Stomach (tissue), 9 donors: ENCODE data around the gene CNTN4. TPM values are rescaled to one million over a fixed set of nuclear protein-coding genes. Genes with fewer than 3 reads are reported as not detected.

ENCODE experiments used
- DNase-seq, 2 donors: peaks; one replicate each; pipeline versions ENCODE4 v3.0.0 to v3.0.0-alpha.2; 2013 to 2019
- H3K27ac ChIP-seq, 5 donors: fragments of 200-600 bp in 4 of 5; sonication (generic) in 4 of 5; one replicate each; pipeline ENCODE4 v1.5.1; 2013 to 2019; ENCODE audit warnings: mild to moderate bottlenecking in 1 of 5, moderate library complexity in 1 of 5
- H3K27me3 ChIP-seq, 3 donors: fragments of 200-600 bp; sonication (generic); one replicate each; pipeline ENCODE4 v1.5.1; 2017 to 2019; ENCODE audit warnings: mixed run types in 1 of 3
- H3K36me3 ChIP-seq, 4 donors: fragments of 200-600 bp; sonication (generic); 1 replicate in 3 of 4; 2 replicates in 1 of 4; pipeline ENCODE4 v1.5.1; 2016 to 2019
- H3K4me1 ChIP-seq, 4 donors: fragments of 200-600 bp; sonication (generic); one replicate each; pipeline ENCODE4 v1.5.1; 2016 to 2019
- H3K4me3 ChIP-seq, 4 donors: fragments of 200-600 bp; sonication (generic) in 3 of 4; one replicate each; pipeline ENCODE4 v1.5.1; 2016 to 2019; ENCODE audit warnings: mild to moderate bottlenecking in 1 of 4
- H3K9me3 ChIP-seq, 4 donors: fragments of 200-600 bp; sonication (generic); one replicate each; pipeline ENCODE4 v1.5.1; 2016 to 2019
- EP300 ChIP-seq: sonication (generic); formaldehyde crosslinking; IDR thresholded peaks from one replicate; pipeline ENCODE4 v1.6.1; 2017; ENCODE audit warnings: antibody characterized with exemption
- POLR2A ChIP-seq, 4 donors: fragments of 450-650 bp; IDR thresholded peaks; one replicate each; pipeline ENCODE4 v1.6.1; 2016; ENCODE audit warnings: antibody characterized with exemption in 4 of 4, control low read depth in 2 of 4, mild to moderate bottlenecking in 1 of 4, moderate library complexity in 1 of 4
- POLR2AphosphoS5 ChIP-seq, 3 donors: sonication (generic); formaldehyde crosslinking; IDR thresholded peaks; one replicate each; pipeline ENCODE4 v1.6.1; 2016; ENCODE audit warnings: antibody characterized with exemption in 3 of 3
- WGBS, 5 donors: extraction: QIAGEN DNeasy Blood & Tissue Kit in 3 of 5; methylation state at CpG; one replicate each; pipeline versions ENCODE4 v1.1.5 to v1.1.7; 2013 to 2018; 5-methylcytosine and 5-hydroxymethylcytosine counted together
- intact Hi-C: fragments of 100-400 bp; cut with DNase I; formaldehyde crosslinking; loops from one replicate; pipeline ENCODE4 v1.15.1; 2023; ENCODE audit warnings: low total_unique reads
- polyA plus RNA-seq, 3 donors: library from polyadenylated mRNA; stranded (reverse); fragments of 200-250 nt; gene quantifications; one replicate each; pipeline ENCODE4 v1.2.3, GENCODE V29; 2013
- total RNA-seq, 5 donors: library from RNA; depleted of rRNA; stranded (reverse); fragments of >200 nt; gene quantifications; one replicate each; pipeline versions ENCODE4 v1.1.0 to v1.2.3, GENCODE V29; 2014 to 2016
- TF ChIP-seq, protein P1 (sequence below), 7 experiments: fragments of 450-650 bp in 4 of 7; fragments of 200-600 bp in 3 of 7; sonication (generic) in 3 of 7; IDR thresholded peaks; one replicate each; pipeline ENCODE4 v1.5.1; 2016 to 2019; ENCODE audit warnings: antibody characterized with exemption in 7 of 7, control low read depth in 2 of 7, mild to moderate bottlenecking in 1 of 7
- donor health status: healthy with polysubstance abuse.
- donor health status: Bipolar disorder and iron deficiency.
- donor health status: healthy.

The CNTN4 gene
- total and polyA plus RNA-seq, 8 donors: 0.45 to 97.0 (median 5.6) TPM

DNA sequence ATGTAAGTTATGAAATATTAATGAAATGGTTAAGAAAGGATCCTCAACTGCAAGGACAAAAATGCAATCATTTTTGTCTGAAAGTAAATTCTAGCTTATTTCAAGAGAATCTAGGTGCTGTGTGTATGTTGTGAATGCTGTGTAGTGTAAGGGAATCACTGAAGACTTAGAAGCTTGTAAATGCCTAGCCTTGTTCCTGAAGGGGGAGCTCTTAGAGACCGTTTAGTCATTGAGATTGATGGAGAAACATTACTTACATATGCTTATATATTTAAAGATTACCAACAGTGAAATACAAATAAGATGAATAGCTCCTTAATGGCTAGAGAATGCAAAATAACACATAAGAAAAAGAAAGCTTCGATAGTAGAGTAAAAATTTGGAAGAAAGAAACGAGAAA is 67.9 kb downstream of the CNTN4 start:
- intact Hi-C loops: no loop called here
- no peak for DNase-seq

DNA sequence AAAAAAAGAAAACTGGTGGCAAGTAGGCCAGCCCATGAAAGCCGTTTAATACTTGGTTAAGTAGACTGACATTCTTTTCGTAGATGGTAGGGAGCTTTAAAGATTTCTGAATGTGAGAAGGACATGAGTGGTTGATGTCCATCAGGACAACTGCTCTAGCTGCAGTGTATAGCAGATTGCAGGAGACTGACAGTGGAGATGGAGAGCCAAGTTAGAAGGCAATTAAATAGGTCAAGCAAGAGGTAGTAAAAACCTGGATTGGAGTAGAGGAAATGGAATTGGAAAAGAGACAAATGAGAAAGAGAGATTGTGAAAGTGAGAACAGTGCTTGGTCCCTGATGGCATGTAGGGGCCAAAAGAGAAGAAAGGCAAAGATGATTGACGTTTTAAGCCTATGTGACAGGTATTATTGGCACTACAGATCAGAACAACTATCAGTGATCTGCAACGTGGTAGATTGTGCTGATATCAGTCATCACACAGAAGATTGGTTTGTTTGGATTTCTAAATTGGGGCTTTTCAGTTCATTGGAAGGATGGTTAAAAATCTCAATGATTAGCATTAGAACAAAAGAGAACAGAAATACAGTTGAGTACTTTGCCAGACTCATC is 74.0 kb downstream of the CNTN4 start:
- Histone ChIP-seq H3K9me3 (peaks cover 0 to 19% (median 4%) of the 10 kb centered on the region in 4 donors), H3K36me3 (no peaks in the 10 kb centered on the region)
- 71 to 75% (median 73%) methylated on average over 4 of the region's 4 CpGs for WGBS, 5 donors

More for the DNA sequence above, 67.9 kb downstream of the CNTN4 start:
- H3K4me3 ChIP-seq: no peak overlapping the region
- WGBS, 5 donors: 30 to 48% (median 43%) methylated on average over 3 of the region's 3 CpGs
- no peaks in the 10 kb centered on the region for H3K4me1 ChIP-seq
- no peak overlapping the region for H3K27ac ChIP-seq
- TF ChIP-seq POLR2A (IDR thresholded peaks at IDR 0.05): no peak
- TF ChIP-seq POLR2AphosphoS5 (IDR thresholded peaks at IDR 0.05): no peak
- no peak for TF ChIP-seq EP300
- peaks cover 0 to under 1% (median 0%) of the 10 kb centered on the region in 4 donors for H3K9me3 ChIP-seq
- H3K27me3 ChIP-seq: no peaks in the 10 kb centered on the region
- H3K36me3 ChIP-seq: no peaks in the 10 kb centered on the region

DNA sequence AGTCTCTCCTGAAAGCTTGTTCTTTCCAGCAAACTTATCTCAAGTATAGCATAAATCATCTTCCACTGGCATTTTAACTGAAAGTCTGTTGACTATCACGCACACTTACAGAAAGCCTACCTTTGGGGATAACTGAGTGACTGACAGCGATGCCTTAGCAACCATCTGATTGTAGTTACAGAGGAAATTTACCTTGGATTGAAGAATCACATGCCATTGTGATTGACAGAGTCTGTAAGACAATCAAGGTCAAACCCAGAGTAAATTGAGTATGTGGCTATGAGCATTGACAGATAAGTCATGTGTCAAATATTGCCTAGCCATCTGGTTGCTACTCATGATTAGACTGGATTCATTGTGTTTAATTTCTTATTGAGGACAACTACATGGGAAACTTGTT is 82.0 kb downstream of the CNTN4 start:
- no peak for DNase-seq
- no peak overlapping the region for H3K27ac ChIP-seq
- H3K9me3 ChIP-seq: no peaks in the 10 kb centered on the region
- H3K36me3 ChIP-seq: no peaks in the 10 kb centered on the region
- TF ChIP-seq POLR2AphosphoS5 (IDR thresholded peaks at IDR 0.05) (no peak), EP300 (no peak), POLR2A (IDR thresholded peaks at IDR 0.05) (no peak)
- TF ChIP-seq, protein P1, sequence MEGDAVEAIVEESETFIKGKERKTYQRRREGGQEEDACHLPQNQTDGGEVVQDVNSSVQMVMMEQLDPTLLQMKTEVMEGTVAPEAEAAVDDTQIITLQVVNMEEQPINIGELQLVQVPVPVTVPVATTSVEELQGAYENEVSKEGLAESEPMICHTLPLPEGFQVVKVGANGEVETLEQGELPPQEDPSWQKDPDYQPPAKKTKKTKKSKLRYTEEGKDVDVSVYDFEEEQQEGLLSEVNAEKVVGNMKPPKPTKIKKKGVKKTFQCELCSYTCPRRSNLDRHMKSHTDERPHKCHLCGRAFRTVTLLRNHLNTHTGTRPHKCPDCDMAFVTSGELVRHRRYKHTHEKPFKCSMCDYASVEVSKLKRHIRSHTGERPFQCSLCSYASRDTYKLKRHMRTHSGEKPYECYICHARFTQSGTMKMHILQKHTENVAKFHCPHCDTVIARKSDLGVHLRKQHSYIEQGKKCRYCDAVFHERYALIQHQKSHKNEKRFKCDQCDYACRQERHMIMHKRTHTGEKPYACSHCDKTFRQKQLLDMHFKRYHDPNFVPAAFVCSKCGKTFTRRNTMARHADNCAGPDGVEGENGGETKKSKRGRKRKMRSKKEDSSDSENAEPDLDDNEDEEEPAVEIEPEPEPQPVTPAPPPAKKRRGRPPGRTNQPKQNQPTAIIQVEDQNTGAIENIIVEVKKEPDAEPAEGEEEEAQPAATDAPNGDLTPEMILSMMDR (IDR thresholded peaks at IDR 0.05): no peak
- no peaks in the 10 kb centered on the region for H3K4me1 ChIP-seq
- H3K27me3 ChIP-seq: no peaks in the 10 kb centered on the region
- 43 to 59% (median 56%) methylated on average over 2 of the region's 2 CpGs for WGBS, 5 donors
- intact Hi-C loops: no loop called here
- no peak overlapping the region for H3K4me3 ChIP-seq

More for the DNA sequence above, 74.0 kb downstream of the CNTN4 start:
- intact Hi-C loops: no loop called here
- no peak for DNase-seq
- Histone ChIP-seq H3K4me3 (no peak overlapping the region), H3K27me3 (no peaks in the 10 kb centered on the region), H3K4me1 (no peaks in the 10 kb centered on the region), H3K27ac (no peak overlapping the region)
- no peak for TF ChIP-seq POLR2A (IDR thresholded peaks at IDR 0.05)
- TF ChIP-seq POLR2AphosphoS5 (IDR thresholded peaks at IDR 0.05): no peak
- no peak for TF ChIP-seq EP300
- TF ChIP-seq, protein P1 (IDR thresholded peaks at IDR 0.05): no peak

DNA sequence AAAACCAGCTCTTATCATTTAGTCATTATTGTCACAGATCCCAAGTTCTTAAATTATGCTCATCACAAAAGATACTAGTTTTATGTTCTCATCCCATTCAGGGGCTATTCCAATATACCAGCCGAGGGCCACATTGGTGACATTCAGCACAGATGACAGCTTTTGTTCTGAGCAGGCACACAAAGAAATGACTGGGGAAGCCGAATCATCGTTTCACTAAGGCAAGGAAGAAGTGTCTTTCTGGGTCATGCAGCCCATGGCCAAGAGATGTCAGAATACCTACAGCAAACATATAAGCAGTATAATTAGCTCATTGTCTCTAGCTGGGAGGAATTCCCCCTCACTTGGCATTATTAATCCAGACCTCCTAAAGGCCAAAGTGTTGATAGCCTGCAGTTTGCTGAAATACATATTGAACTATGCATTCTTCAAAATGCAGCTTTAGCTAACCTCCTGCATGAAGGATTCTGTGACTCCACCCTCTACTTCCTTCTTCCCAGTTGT is 100.2 kb downstream of the CNTN4 start:
- H3K4me1 ChIP-seq: no peaks in the 10 kb centered on the region
- TF ChIP-seq, protein P1 (IDR thresholded peaks at IDR 0.05): no peak
- TF ChIP-seq POLR2A (IDR thresholded peaks at IDR 0.05) (no peak), POLR2AphosphoS5 (IDR thresholded peaks at IDR 0.05) (no peak), EP300 (no peak)
- no peak overlapping the region for H3K27ac ChIP-seq
- H3K27me3 ChIP-seq: no peaks in the 10 kb centered on the region
- no peak overlapping the region for H3K4me3 ChIP-seq
- intact Hi-C loops: no loop called here
- no peak for DNase-seq
- 63 to 79% (median 77%) methylated on average over 3 of the region's 3 CpGs for WGBS, 5 donors
- H3K9me3 ChIP-seq: no peaks in the 10 kb centered on the region
- no peaks in the 10 kb centered on the region for H3K36me3 ChIP-seq

GRCh38 chr3:2204054-2204453 is 105.4 kb downstream of the CNTN4 start:
- 74 to 95% (median 93%) methylated on average over 1 of the region's 1 CpG for WGBS, 5 donors
- Histone ChIP-seq H3K27ac (no peak overlapping the region), H3K9me3 (no peaks in the 10 kb centered on the region), H3K36me3 (no peaks in the 10 kb centered on the region), H3K27me3 (no peaks in the 10 kb centered on the region), H3K4me1 (no peaks in the 10 kb centered on the region), H3K4me3 (no peak overlapping the region)
- intact Hi-C loops: no loop called here
- DNase-seq: no peak
- TF ChIP-seq, protein P1 (IDR thresholded peaks at IDR 0.05): no peak
- no peak for TF ChIP-seq POLR2A (IDR thresholded peaks at IDR 0.05)
- no peak for TF ChIP-seq EP300
- no peak for TF ChIP-seq POLR2AphosphoS5 (IDR thresholded peaks at IDR 0.05)
